ENCODE data around the gene ROBO1. TPM values are rescaled to one million over a fixed set of nuclear protein-coding genes. Genes with fewer than 3 reads are reported as not detected.

Gene ROBO1
- total RNA-seq, 1 donor, result 69.8 TPM

DNA sequence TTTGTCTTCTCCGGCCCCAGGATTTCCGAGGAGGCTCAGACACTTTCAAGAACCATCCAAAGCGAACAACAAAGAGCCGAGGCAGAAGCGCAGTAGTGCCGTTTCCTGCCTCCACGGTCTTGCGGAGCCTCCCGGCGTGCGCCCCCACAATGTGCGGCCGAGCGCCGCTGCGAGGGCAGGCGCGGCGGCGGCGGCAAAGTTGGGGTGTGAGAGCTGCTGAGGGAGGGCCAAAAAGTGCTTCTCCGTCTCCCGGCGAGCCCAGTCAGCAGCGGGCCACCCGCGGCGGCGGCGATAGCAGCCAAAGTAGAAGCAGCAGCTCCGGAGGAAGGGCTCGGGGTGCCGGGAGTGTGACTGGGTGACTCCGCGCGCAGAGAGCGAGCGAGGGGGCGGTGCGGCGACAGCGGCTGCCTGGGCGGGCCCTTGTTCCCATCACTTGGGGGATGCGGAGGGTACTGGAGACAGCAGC is 749.1 kb downstream of the ROBO1 start:
- peaks cover 19% of the 10 kb centered on the region for H3K4me1 ChIP-seq (ENCODE audit: insufficient read depth, low read length)
- H3K79me2 ChIP-seq (ENCODE audit: insufficient read depth, low read length), result peaks cover 39% of the 10 kb centered on the region
- H4K20me1 ChIP-seq (ENCODE audit: insufficient read depth, low read length), result peaks cover 12% of the 10 kb centered on the region
- no peaks in the 10 kb centered on the region for H3K36me3 ChIP-seq (ENCODE audit: insufficient read depth, low read length)
- no peaks in the 10 kb centered on the region for H3K9me3 ChIP-seq (ENCODE audit: low read depth, low read length)
- peak; percentile 83 for DNase-seq (ENCODE audit: insufficient read length, low spot score, missing footprints)
- peak overlapping the region; percentile 99 for H2AFZ ChIP-seq (ENCODE audit: low read length)
- no peak for TF ChIP-seq CTCF (IDR thresholded peaks at IDR 0.05; ENCODE audit: extremely low read depth, low read depth, low read length)
- H3K4me2 ChIP-seq (ENCODE audit: insufficient read depth, low read length), result peak overlapping the region; percentile 100
- H3K27ac ChIP-seq (ENCODE audit: low read depth, low read length), result peak overlapping the region; percentile 99
- peak overlapping the region; percentile 82 for H3K4me3 ChIP-seq (ENCODE audit: insufficient read depth, low read length)
- no peaks in the 10 kb centered on the region for H3K27me3 ChIP-seq (ENCODE audit: insufficient read depth, low read length)

GRCh38 chr3:79018265-79018664 is 749.5 kb downstream of the ROBO1 start:
- Histone ChIP-seq H3K9me3 (ENCODE audit: low read depth, low read length) (no peaks in the 10 kb centered on the region), H2AFZ (ENCODE audit: low read length) (peak overlapping the region; percentile 99), H3K79me2 (ENCODE audit: insufficient read depth, low read length) (peaks cover 43% of the 10 kb centered on the region), H3K36me3 (ENCODE audit: insufficient read depth, low read length) (no peaks in the 10 kb centered on the region), H3K4me1 (ENCODE audit: insufficient read depth, low read length) (peaks cover 19% of the 10 kb centered on the region), H3K27ac (ENCODE audit: low read depth, low read length) (peak overlapping the region; percentile 99), H3K27me3 (ENCODE audit: insufficient read depth, low read length) (no peaks in the 10 kb centered on the region), H4K20me1 (ENCODE audit: insufficient read depth, low read length) (peaks cover 12% of the 10 kb centered on the region), H3K4me2 (ENCODE audit: insufficient read depth, low read length) (peak overlapping the region; percentile 100), H3K4me3 (ENCODE audit: insufficient read depth, low read length) (peak overlapping the region; percentile 82)
- no peak for TF ChIP-seq CTCF (IDR thresholded peaks at IDR 0.05; ENCODE audit: extremely low read depth, low read depth, low read length)
- peak; percentile 81 for DNase-seq (ENCODE audit: insufficient read length, low spot score, missing footprints)

GRCh38 chr3:79016587-79017376 is 751.0 kb downstream of the ROBO1 start:
- H2AFZ ChIP-seq (ENCODE audit: low read length), result peak overlapping the region; percentile 99
- H4K20me1 ChIP-seq (ENCODE audit: insufficient read depth, low read length), result peaks cover 24% of the 10 kb centered on the region
- peak overlapping the region; percentile 99 for H3K27ac ChIP-seq (ENCODE audit: low read depth, low read length)

More at GRCh38 chr3:79016587-79017376, 751.0 kb downstream of the ROBO1 start:
- no peaks in the 10 kb centered on the region for H3K9me3 ChIP-seq (ENCODE audit: low read depth, low read length)
- H3K27me3 ChIP-seq (ENCODE audit: insufficient read depth, low read length), result no peaks in the 10 kb centered on the region
- no peaks in the 10 kb centered on the region for H3K36me3 ChIP-seq (ENCODE audit: insufficient read depth, low read length)
- no peak for TF ChIP-seq CTCF (IDR thresholded peaks at IDR 0.05; ENCODE audit: extremely low read depth, low read depth, low read length)
- peaks cover 57% of the 10 kb centered on the region for H3K79me2 ChIP-seq (ENCODE audit: insufficient read depth, low read length)
- peak overlapping the region; percentile 100 for H3K4me2 ChIP-seq (ENCODE audit: insufficient read depth, low read length)
- DNase-seq (ENCODE audit: insufficient read length, low spot score, missing footprints), result peak; percentile 30
- peaks cover 23% of the 10 kb centered on the region for H3K4me1 ChIP-seq (ENCODE audit: insufficient read depth, low read length)
- peak overlapping the region; percentile 82 for H3K4me3 ChIP-seq (ENCODE audit: insufficient read depth, low read length)
